Vagina (tissue), 2 donors: ENCODE measurements around the gene PLPPR2.

Experiments
- CTCF ChIP-seq, 3 experiments: fragments of 450-650 bp in 2 of 3; fragments of 200-600 bp in 1 of 3; sonication (generic) in 1 of 3; IDR thresholded peaks; one replicate each; pipeline ENCODE4 v1.5.1; 2017 to 2019; ENCODE audit warnings: antibody characterized with exemption in 3 of 3, mild to moderate bottlenecking in 2 of 3, moderate library complexity in 2 of 3
- POLR2A ChIP-seq, 2 donors: fragments of 450-650 bp; IDR thresholded peaks; one replicate each; pipeline ENCODE4 v1.6.1; 2017; ENCODE audit warnings: antibody characterized with exemption in 2 of 2, mild to moderate bottlenecking in 2 of 2, moderate library complexity in 2 of 2
- POLR2AphosphoS5 ChIP-seq, 2 donors: sonication (generic); formaldehyde crosslinking; IDR thresholded peaks; one replicate each; pipeline ENCODE4 v1.9.0; 2017; ENCODE audit warnings: antibody characterized with exemption in 2 of 2, mild to moderate bottlenecking in 2 of 2, low read depth in 1 of 2; ENCODE audit not compliant: insufficient read depth in 1 of 2

GRCh38 chr19:11400798-11401197 is 45.6 kb downstream of the PLPPR2 start:
- no peak for TF ChIP-seq CTCF (IDR thresholded peaks at IDR 0.05)
- no peak for TF ChIP-seq POLR2AphosphoS5 (IDR thresholded peaks at IDR 0.05; ENCODE audit: insufficient read depth in 1 of 2, low read depth in 1 of 2)
- no peak for TF ChIP-seq POLR2A (IDR thresholded peaks at IDR 0.05)
